IPS-15b (cell line): Measurements from ENCODE around the gene AKNA.
"Not testable (repeated sequence)": the region's sequence is repeated elsewhere in the genome, so short reads cannot be mapped to it uniquely, and the experiment has no call there.

Experiments
- H3K27me3 ChIP-seq: one replicate; pipeline ENCODE4 v1.6.1; 2013; ENCODE audit warnings: low read length; ENCODE audit not compliant: control insufficient read depth, insufficient read depth
- H3K36me3 ChIP-seq: one replicate; pipeline ENCODE4 v1.6.1; 2013; ENCODE audit warnings: low read length; ENCODE audit not compliant: control insufficient read depth, insufficient read depth
- H3K4me1 ChIP-seq: one replicate; pipeline ENCODE4 v1.6.1; 2013; ENCODE audit warnings: mild to moderate bottlenecking, low read length; ENCODE audit not compliant: control insufficient read depth, insufficient read depth
- H3K4me3 ChIP-seq: one replicate; pipeline ENCODE4 v1.5.1; 2013; ENCODE audit warnings: low read depth, low read length
- H3K9ac ChIP-seq: one replicate; pipeline ENCODE4 v1.6.1; 2013; ENCODE audit warnings: low read depth, mild to moderate bottlenecking, low read length
- H3K9me3 ChIP-seq: one replicate; pipeline ENCODE4 v1.6.1; 2013; ENCODE audit warnings: mild to moderate bottlenecking, low read length; ENCODE audit not compliant: control insufficient read depth, insufficient read depth

Gene AKNA

DNA sequence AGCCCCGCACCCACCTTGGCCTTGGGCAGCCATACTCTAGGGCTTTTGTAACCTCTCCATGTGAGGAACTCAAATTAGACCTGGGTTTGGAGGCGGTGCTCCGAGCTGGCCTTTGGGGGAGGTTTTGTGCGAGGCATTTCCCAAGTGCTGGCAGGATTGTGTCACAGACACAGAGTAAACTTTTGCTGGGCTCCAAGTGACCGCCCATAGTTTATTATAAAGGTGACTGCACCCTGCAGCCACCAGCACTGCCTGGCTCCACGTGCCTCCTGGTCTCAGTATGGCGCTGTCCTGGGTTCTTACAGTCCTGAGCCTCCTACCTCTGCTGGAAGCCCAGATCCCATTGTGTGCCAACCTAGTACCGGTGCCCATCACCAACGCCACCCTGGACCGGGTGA, 58.2 kb downstream of the AKNA start, which contains the start of gene ORM2:
TSS of gene ORM2 (plus strand) at position 245 of the 398 bp plus-strand sequence. CDS start at position 281, 36 bp downstream.
- not testable (repeated sequence) for H3K9ac ChIP-seq, H3K27me3 ChIP-seq, H3K4me3 ChIP-seq, H3K9me3 ChIP-seq, H3K4me1 ChIP-seq, H3K36me3 ChIP-seq

DNA sequence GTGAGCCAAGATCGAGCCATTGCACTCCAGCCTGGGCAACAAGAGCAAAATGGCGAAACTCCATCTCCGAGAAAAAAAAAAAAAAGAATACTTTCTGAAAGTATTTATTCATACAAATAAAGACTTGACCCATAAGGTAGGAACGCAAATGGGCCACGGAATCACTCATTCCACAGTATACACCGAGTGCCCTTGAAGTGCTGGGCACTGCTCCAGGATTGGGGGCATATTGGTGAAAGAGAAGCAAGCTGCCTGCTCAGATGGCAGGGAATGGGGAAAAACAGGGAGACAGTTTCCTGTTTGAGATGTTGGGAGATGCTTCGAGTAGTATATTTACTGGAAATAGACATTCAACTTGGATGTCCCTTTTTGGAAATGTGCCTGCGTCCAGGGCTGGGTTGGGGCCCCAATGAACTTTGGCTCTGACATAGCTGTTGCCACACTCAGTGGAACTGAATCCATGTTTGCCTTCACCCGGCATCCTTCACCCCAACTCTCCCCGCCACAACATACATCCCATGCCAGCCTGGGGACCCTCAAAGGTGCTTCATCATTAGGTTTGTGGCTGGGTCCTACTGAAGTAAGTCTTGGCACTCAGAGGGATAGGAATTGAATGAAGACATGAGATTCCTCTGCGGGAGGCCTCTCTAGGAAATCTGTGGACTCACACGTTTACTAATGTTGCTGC, 58.7 kb downstream of the AKNA start:
- not testable (repeated sequence) for H3K4me1 ChIP-seq, H3K27me3 ChIP-seq, H3K9ac ChIP-seq, H3K36me3 ChIP-seq, H3K4me3 ChIP-seq, H3K9me3 ChIP-seq

DNA sequence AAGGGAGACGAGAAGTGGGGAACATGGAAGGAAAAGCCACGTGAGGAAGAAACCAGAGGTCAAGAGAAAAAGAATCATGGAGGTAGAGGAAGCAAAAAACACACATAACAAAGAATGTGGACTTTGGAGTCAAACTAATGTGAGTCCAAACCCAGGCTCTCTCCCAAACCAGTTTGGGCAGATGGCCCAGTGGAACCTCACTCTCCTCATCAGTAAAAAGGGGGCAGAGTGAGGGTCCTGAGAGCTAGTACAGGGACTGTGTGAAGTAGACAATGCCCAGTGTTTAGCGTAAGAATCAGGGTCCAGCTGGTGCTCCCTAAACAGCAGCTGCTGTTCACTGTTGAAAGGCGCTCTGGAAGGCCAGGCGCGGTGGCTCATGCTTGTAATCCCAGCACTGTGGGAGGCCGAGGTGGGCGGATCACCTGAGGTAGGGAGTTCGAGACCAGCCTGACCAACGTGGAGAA, 59.4 kb downstream of the AKNA start:
- H3K4me3 ChIP-seq, H3K27me3 ChIP-seq, H3K9ac ChIP-seq: not testable (repeated sequence)

DNA sequence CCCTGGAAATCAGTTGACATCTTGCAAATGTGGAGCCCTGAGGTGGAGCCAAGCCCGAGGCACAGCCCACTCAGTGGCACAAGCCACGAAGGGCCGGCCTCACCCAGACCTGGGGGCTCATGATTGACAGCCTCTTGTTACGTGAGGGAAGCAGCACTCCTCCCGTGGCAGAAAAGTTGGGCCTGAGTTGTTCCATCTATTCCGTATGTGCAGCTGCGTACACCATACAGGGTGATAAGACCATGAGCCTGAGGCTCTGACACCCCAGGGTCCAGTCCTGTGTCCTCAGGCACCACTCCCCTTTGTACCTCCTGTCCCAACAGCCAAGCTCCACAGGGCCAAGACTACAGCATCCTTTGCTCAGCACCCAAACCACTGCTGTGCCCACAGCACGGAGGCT, 60.0 kb downstream of the AKNA start:
- H3K9ac ChIP-seq: no peak overlapping the region
- H3K4me3 ChIP-seq: no peak overlapping the region
- no peaks in the 10 kb centered on the region for H3K27me3 ChIP-seq
- H3K36me3 ChIP-seq: no peaks in the 10 kb centered on the region
- H3K9me3 ChIP-seq: no peaks in the 10 kb centered on the region
- no peaks in the 10 kb centered on the region for H3K4me1 ChIP-seq

More for the DNA sequence above, 59.4 kb downstream of the AKNA start:
- H3K36me3 ChIP-seq, H3K4me1 ChIP-seq, H3K9me3 ChIP-seq: not testable (repeated sequence)

DNA sequence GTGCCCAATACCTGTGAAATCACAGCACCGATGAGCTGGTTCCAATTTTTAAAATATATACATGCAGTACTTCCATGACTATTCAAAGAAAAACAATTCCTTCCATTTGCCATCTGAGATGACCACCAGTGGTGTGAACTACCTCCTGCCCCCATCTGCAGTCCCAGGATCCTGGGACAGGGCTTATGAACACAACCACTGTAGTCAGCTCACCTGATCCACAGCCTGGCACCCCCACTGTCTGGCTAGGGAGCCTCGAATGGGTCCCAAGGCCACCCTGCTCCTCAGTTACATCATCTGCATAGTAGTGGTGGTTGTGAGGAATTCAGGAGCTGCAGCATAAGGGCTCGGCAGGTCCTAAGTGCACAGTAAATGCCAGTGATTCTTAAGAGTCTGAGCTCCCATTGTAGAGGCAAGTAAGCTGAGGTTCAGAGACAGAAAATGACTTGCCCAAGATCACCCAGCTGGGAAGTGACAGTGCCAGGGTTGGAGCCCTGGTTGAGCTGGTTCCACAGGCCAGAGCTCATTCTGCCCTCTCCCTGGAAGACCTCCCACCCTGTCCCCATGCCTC, 62.0 kb downstream of the AKNA start:
- not testable (repeated sequence) for H3K4me1 ChIP-seq, H3K9ac ChIP-seq, H3K9me3 ChIP-seq

DNA sequence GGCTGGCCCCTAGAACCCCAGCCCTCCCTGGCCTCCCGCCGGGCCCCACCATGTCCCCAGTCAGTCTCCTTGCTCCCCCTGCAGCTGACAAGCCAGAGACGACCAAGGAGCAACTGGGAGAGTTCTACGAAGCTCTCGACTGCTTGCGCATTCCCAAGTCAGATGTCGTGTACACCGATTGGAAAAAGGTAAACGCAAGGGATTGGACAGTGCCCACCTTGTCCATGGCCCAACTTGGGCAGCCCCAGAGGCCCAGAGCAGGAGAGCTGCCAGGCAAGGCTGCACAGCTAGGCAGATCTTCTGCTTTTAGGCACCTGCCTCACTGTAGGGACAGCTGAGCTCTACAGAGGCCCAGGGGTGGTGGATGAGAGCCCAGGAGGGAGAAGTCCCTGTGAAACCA, 62.8 kb downstream of the AKNA start:
- H3K4me1 ChIP-seq, H3K27me3 ChIP-seq, H3K36me3 ChIP-seq, H3K9ac ChIP-seq, H3K4me3 ChIP-seq, H3K9me3 ChIP-seq: not testable (repeated sequence)

More for the DNA sequence above, 62.0 kb downstream of the AKNA start:
- not testable (repeated sequence) for H3K4me3 ChIP-seq, H3K27me3 ChIP-seq, H3K36me3 ChIP-seq

DNA sequence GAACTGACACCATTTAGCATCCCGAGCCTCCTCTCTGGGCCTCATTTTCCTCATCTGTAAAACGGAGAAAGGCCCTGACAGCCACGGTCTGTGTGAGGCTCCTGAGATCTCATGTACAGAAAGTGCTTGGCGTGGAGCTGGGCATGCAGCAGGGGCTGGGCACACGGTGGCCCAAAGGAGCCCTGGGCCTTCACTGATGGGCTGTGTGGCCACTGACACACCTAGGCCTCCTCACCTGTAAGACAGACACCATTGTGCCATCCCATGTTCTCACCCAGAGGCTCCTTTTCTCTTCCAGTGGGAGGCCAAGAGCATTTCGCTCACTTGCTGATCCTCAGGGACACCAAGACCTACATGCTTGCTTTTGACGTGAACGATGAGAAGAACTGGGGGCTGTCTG, 63.3 kb downstream of the AKNA start:
- Histone ChIP-seq H3K4me3 (no peak overlapping the region), H3K4me1 (no peaks in the 10 kb centered on the region), H3K36me3 (no peaks in the 10 kb centered on the region), H3K9ac (no peak overlapping the region), H3K27me3 (no peaks in the 10 kb centered on the region), H3K9me3 (no peaks in the 10 kb centered on the region)

DNA sequence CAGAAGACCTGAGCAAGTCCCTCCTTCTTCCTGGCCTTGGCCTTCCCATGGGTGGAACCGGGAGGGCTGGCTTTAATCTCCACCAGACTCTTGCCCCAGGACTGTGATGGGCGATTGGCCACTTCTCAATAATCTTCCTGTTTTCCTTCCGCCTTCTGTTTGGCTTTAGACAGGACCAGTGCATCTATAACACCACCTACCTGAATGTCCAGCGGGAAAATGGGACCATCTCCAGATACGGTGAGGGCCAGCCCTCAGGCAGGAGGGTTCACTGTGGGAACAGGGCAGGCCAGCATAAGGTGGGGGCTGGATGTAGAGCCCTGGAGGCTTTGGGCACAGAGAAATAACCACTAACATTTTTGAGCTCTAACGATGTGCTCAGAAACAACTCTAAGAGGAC, 63.9 kb downstream of the AKNA start:
- not testable (repeated sequence) for H3K4me1 ChIP-seq, H3K27me3 ChIP-seq, H3K9ac ChIP-seq, H3K36me3 ChIP-seq, H3K9me3 ChIP-seq, H3K4me3 ChIP-seq

DNA sequence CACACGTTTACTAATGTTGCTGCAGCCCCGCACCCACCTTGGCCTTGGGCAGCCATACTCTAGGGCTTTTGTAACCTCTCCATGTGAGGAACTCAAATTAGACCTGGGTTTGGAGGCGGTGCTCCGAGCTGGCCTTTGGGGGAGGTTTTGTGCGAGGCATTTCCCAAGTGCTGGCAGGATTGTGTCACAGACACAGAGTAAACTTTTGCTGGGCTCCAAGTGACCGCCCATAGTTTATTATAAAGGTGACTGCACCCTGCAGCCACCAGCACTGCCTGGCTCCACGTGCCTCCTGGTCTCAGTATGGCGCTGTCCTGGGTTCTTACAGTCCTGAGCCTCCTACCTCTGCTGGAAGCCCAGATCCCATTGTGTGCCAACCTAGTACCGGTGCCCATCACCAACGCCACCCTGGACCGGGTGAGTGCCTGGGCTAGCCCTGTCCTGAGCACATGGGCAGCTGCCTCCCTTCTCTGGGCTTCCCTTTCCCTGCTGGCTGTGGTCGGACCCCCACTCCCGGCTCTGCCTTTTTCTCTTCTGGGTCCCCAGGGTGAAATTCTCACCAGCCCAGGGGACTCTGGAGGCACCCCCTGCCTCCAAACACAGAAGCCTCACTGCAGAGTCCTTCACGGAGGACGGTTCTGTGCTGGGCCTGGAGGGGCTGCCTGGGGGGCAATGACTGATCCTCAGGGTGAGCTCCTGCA, 64.8 kb downstream of the AKNA start, which contains the start of gene ORM1:
TSS of gene ORM1 (plus strand) at position 268 of the 701 bp plus-strand sequence. CDS start at position 304, 36 bp downstream.
- H3K9ac ChIP-seq, H3K9me3 ChIP-seq, H3K27me3 ChIP-seq, H3K4me1 ChIP-seq, H3K4me3 ChIP-seq, H3K36me3 ChIP-seq: not testable (repeated sequence)

DNA sequence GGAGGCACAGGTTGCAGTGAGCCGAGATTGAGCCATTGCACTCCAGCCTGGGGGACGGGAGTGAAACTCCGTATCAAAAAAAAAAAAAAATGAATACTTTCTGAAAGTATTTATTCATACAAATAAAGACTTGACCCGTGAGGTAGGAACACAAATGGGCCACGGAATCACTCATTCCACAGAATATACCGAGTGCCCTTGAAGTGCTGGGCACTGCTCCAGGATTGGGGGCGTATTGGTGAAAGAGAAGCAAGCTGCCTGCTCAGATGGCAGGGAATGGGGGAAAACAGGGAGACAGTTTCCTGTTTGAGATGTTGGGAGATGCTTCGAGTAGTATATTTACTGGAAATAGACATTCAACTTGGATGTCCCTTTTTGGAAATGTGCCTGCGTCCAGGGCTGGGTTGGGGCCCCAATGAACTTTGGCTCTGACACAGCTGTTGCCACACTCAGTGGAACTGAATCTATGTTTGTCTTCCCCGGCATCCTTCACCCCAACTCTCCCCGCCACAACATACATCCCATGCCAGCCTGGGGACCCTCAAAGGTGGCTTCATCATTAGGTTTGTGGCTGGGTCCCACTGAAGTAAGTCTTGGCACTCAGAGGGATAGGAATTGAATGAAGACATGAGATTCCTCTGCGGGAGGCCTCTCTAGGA, 65.5 kb downstream of the AKNA start:
- H3K9me3 ChIP-seq, H3K4me3 ChIP-seq, H3K4me1 ChIP-seq: not testable (repeated sequence)

DNA sequence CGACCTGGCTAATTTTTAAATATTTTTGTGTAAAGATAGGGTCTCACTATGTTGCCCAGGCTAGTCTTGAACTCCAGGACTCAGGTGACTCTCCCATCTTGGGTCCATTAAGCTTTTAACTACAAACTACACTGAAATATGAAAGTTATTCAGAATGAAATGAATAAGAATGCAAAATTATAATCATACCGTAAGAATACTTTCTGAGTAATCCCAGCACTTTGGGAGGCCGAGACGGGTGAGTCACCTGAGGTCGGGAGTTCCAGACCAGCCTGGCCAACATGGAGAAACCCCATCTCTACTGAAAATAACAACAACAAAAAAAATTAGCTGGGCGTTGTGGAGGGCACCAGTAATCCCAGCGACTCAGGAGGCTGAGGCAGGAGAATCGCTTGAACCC, 66.0 kb downstream of the AKNA start:
- no peak overlapping the region for H3K9ac ChIP-seq
- H3K4me3 ChIP-seq: no peak overlapping the region
- no peaks in the 10 kb centered on the region for H3K36me3 ChIP-seq

More for the DNA sequence above, 65.5 kb downstream of the AKNA start:
- not testable (repeated sequence) for H3K36me3 ChIP-seq, H3K27me3 ChIP-seq, H3K9ac ChIP-seq

More for the DNA sequence above, 66.0 kb downstream of the AKNA start:
- H3K9me3 ChIP-seq: no peaks in the 10 kb centered on the region
- no peaks in the 10 kb centered on the region for H3K4me1 ChIP-seq
- no peaks in the 10 kb centered on the region for H3K27me3 ChIP-seq
